Stimulated activated naive CD4-positive, alpha-beta T cell (primary cell): ENCODE data around the gene NUDT3.
A peak's percentile ranks its signal among the peaks of the same experiment; 100 is the strongest.
"Not testable (repeated sequence)": the region's sequence is repeated elsewhere in the genome, so short reads cannot be mapped to it uniquely, and the experiment has no call there.

Source experiments
- DNase-seq, 6 experiments: peaks; one replicate each; lab custom pipeline; 2025; lab: John Stamatoyannopoulos, UW

NUDT3 gene

GRCh38 chr6:34393191-34393965 lies 909 bp upstream of the NUDT3 start:
- DNase-seq, result no peak

DNA sequence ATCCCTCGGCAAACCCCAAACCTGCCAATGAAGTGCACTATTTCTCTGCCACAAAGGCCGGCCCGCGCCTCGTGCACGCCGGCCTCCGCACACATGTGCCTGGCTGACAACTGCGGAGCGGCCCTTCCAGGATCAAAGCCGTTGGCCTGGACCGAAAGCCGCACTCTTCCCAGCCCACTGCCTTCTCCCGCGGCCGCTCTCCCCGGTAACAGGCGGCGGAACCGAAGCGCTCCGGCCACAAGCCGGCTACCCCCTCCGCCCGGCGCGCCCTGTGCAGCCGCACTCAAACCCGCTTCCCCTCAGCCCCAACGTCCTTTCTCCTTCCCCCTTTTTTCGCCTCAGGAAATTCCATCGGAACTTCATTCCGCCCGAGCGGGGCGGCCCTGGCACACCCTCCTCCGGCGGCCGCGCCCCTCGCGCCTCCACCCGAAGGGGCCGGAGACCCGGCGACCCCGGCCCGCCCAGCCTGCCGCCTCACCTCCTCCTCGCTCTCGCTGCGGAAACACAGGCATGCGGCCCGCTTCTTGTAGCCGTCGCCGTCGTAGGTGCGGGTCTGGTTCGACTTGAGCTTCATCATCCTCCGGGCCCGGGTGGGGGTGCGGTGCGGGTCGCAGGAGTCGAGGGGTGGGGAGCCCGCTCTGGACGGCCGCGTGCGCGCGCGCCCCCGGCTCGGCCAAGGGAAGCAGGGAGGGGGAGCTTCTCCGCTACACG lies 528 bp downstream of the NUDT3 start:
- peak; percentile 33 to 76 (median 48) for DNase-seq

DNA sequence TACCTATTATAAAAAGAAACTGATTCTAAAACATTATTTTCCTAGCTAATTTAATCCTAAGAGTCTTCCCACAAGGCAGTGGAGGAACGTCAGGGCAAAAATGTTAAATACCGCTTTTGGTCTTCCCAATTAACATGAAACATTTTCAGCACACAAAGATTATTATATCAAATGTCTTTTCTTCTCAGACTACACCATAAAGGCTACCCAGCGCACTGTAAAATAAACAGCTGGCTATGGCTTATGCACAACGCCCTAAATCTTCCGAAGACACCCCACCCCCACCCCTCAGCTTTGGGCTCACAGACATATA lies 1.0 kb downstream of the NUDT3 start:
- DNase-seq, result no peak

GRCh38 chr6:34390531-34391472 lies 1.7 kb downstream of the NUDT3 start:
- no peak for DNase-seq

DNA sequence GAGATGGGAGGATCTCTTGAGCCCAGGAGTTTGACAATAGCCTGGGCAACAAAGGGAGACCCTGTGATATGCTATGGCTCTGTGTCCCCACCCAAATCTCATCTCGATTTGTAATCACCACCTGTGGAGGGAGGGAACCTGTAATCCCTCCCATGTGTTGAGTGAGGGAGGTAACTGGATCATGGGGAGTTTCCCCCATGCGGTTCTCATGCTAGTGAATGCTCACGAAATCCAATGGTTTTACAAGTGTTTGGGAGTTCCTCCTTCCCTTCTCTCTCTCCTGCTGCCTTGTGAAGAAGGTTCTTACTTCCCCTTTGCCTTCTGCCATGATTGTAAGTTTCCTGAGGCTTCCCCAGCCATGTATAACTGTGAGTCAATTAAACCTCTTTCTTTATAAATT lies 3.4 kb downstream of the NUDT3 start:
- no peak for DNase-seq

- DNase-seq, result no peak
Measured at GRCh38 chr6:34388421-34388820, 4.0 kb downstream of the NUDT3 start.

DNA sequence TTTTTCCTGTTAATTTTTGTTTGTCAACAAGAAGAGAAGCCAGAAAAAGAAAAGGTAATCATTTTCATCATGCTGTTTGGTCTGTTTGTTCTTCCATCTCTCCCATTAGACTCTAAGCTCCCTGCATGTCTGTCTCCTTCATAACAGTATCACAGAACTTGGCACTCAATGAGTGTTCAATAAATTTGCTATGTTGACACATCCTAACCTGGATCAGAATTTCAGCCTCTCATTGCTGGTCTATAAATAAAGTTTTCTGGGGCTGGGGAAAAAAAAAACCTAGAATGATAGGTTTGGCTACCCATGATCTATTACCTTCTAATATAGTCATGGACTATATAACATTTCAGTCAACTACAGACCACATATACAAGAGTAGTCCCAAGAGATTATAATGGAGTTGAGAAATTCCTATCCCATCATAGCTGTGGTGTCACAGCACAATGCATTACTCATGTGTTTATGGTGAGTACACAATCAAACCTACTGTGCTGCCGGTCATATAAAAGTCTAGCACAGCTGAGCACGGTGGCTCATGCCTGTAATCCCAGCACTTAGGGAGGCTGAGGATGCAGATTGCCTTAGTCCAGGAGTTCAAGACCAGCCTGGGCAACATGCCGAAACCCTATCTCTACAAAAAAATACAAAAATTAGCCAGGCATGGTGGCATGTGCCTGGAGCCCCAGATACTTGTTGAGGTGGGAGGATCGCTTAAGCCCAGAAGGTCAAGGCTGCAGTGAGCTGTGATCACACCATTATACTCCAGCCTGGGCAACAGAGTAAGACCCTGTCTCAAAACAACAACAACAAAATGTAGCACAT lies 5.9 kb downstream of the NUDT3 start:
- no peak for DNase-seq

GRCh38 chr6:34385793-34386195 lies 6.7 kb downstream of the NUDT3 start:
- no peak for DNase-seq

DNA sequence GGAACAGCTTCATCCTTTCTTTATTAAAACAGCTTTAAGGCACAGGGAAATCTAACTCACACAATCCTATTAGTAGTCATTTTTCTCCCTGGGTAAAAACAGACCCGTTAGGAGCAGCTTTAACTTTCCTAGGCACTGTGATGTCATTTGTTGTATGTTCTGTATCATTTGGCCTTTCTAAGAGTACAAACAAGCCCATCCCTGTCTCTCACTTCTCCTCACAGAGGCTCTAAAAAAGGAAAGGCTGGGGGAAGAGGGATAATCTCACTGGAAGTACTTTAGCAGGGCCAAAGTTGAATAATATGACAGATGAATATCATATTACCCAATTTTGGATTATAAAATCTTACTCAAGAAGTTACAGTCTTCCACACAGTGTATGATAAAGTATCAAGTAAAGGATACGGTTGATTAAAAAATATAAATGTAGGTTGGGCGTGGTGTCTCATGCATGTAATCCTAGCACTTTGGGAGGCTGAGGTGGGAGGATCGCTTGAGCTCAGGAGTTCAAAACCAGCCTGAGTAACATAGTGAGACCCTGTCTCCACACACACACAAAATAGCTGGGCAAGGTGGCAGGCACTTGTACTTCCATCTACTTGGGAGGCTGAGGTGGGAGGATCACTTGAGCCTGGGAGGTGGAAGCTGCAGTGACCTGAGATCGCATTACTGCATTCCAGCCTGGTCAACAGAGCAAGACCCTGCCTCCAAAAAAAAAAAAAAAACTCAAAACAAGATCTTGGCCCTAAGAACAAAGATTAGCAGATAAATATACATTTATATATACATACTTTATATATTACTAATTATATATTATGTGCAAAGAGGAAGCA lies 7.9 kb downstream of the NUDT3 start:
- no peak for DNase-seq

DNA sequence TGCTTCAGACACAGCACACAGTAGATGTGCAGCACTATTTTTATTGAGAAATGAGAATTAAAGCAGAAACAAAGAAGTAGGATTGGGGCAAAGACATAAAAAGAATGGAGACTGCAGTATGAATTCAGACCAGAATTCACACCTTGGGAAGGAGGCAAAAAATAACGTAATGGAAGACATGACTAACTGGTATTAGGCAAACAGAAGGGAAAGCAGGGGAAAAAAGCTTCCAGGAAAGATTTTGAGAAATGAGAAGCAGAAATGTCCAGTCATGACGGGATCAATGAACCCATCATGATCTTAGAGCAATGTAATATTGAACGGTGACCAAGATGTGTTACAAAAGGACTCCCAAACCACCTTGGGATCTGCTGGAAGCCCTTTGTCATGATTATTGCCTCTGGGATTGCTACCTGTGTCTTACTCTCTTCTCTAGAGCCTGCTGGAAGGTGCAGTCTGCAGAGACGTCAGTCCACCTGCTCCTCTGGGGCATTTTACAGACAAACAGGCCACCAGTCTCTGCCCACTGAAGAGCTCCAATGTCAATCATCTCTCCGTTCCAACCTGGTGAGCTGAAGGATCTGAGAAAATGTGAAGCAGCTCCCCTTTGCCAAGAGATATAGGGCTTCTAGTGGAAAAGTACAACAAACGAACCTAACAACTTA lies 8.7 kb downstream of the NUDT3 start:
- no peak for DNase-seq

DNA sequence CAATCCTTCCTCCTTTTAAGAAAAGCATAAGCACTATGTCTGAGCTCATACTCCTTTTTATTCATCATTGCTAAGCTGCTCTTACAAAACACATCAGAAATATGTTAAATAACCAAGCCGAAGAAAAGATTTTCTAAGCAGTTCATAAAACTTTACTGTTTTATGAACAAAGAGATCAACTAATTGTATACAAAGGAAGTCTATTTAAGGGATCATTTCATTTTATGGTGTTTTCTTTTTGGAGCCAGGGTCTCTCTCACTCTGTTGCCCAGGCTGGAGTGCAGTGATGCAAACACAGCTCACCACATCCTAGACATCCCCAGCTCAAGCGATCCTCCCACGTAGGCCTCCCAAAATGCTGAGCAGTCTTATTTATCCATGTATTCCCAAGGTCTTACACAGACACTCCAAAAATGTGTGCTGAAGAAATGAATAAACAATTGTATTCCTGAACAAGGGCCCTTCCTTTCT lies 9.3 kb downstream of the NUDT3 start:
- no peak for DNase-seq

DNA sequence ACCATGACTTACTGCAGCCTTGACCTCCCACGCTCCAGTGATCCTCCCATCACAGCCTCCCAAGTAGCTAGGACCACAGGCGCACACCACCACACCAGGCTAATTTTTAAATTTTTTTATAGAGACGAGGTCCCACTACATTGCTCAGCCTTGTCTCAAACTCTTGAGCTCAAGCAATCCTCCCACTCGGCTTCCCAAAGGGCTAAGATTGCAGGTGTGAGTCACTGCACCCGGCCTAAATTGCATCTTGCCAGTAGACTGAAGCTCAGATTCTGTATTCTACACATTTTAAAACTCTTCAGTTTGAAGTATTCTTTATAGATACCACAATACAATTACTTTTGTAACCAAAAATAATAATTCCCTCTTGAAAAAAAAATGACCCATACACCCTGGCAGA lies 11.4 kb downstream of the NUDT3 start:
- no peak for DNase-seq

GRCh38 chr6:34378470-34378869 lies 14.0 kb downstream of the NUDT3 start:
- no peak for DNase-seq

- DNase-seq, result no peak
Measured at GRCh38 chr6:34377984-34378383, 14.5 kb downstream of the NUDT3 start.

DNA sequence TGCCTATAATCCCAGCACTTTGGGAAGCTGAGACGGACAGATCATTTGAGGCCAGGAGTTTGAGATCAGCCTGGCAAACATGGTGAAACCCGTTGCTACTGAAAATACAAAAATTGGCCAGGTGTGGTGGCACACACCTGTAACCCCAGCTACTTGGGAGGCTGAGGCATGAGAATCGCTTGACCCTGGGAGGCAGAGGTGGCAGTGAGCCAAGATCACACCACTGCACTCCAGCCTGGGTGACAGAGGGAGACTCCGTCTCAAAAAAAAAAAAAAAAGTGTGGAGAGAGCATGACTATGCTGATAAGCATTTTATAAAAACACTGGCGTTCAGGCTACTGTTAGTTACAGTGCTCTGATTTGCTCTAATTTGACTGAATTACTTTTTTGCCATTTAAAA lies 14.9 kb downstream of the NUDT3 start:
- DNase-seq, result not testable (repeated sequence)

DNA sequence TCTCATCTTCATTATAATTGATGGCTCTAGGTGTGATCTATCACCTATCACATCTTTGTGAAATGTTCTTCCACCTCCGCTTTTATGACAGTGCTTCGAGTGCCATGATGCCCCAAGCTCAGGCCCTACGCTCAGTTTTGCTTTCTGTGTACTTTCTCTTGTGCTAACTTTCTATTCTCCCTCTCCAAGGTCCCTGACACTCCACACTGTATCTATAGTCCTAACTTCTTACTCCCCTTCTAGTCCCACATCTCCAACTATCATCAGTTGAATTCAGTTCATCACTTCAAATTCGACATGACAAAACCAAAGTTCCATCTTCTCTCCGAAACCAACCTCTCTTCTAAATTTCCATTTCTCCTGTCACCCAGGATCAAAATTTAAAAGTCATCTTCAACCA lies 16.6 kb downstream of the NUDT3 start:
- DNase-seq, result no peak

DNA sequence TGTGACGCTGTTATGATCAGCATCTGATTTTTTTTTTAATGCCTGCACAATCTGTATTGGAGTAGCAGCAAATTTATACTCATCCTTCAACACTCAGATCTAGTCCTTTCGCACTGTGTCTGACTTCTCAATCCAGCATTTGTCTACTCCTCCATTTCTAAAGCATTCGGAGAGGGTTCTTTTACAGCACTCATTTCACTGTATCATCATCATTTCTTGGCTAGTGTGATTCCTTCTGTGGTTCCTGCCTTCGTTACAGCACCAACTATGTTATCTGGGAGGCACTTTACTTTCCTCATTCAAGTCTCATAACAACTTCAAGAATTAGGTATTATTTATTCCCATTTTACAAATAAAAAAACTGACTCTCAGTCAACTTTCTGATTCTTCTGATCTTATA lies 18.0 kb downstream of the NUDT3 start:
- DNase-seq, result no peak

- DNase-seq, result no peak
Measured at GRCh38 chr6:34374069-34374468, 18.4 kb downstream of the NUDT3 start.

DNA sequence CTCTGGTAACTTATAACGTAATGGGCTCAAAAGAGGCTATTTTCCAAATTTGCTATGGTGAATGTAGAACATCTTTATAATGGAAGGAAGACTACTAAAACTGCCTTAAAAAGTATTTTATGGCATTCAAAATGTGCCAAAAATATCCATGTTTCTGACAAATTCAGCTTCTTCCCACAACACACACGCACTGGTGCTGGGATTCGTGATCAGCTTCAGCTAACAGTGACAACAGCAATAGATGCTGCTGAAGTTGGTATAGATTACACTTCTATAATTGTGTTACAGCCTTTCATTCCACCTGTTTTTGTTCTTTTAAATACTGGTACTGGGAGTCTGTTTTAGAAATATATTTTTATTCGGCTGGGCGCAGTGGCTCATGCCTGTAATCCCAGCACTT lies 19.0 kb downstream of the NUDT3 start:
- no peak for DNase-seq

GRCh38 chr6:34371865-34372264 lies 20.6 kb downstream of the NUDT3 start:
- DNase-seq, result not testable (repeated sequence)
